ENCODE measurements around the gene ADGRL4.
"Not testable (repeated sequence)": the region's sequence is repeated elsewhere in the genome, so short reads cannot be mapped to it uniquely, and the experiment has no call there.

Gene ADGRL4

GRCh38 chr1:78918157-78918556, 88.4 kb downstream of the ADGRL4 start:
- no peak for DNase-seq (ENCODE audit: low spot score)

GRCh38 chr1:78916986-78917385, 89.5 kb downstream of the ADGRL4 start:
- no peak for DNase-seq (ENCODE audit: low spot score)

GRCh38 chr1:78913950-78914349, 92.6 kb downstream of the ADGRL4 start:
- DNase-seq (ENCODE audit: low spot score), result no peak

GRCh38 chr1:78911956-78912880, 94.3 kb downstream of the ADGRL4 start:
- DNase-seq (ENCODE audit: low spot score), result no peak

DNA sequence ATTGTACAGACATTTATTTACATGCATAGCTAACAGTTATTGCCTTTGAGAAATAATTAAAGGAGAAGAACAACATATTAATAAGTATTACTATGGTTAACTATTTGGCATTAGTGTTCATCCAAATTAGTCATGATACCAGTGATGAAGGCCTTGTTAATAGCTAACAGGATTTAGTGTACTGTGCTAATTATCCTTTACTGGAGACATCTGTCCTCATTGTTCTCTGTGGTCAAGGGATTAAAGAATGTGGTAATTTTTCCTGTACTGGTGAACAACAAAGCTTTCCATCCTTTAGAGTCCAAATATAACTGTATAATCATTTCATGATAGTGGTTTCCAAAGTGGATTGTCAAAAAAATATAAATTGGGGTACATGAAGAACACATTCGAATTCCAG, 103.9 kb downstream of the ADGRL4 start:
- no peak for DNase-seq (ENCODE audit: low spot score)

GRCh38 chr1:78894811-78895210, 111.7 kb downstream of the ADGRL4 start:
- no peak for DNase-seq (ENCODE audit: low spot score)

GRCh38 chr1:78892260-78892840, 114.2 kb downstream of the ADGRL4 start:
- no peak for DNase-seq (ENCODE audit: low spot score)

DNA sequence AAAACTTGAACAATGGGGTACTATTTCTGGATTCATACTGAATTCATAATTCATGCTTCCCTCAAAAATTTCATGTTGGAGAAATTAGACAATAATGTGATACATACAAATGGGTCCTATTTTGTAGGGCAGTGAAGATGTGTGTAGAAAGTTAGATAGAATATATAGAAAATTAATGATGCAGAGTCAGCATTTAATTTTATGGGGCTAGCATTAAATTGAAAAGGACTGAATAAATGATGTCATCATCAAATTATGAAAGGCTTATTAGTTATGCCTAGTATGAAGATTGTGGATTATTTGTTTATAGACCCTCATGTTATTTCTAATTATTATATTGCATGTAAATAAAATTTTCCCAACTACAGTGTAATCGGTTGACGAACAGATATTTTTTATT, 119.1 kb downstream of the ADGRL4 start:
- no peak for DNase-seq (ENCODE audit: low spot score)

- no peak for DNase-seq (ENCODE audit: low spot score)
Observed at GRCh38 chr1:78884685-78885452, 121.7 kb downstream of the ADGRL4 start.

GRCh38 chr1:78880223-78880622, 126.3 kb downstream of the ADGRL4 start:
- no peak for DNase-seq (ENCODE audit: low spot score)

- DNase-seq (ENCODE audit: low spot score), result not testable (repeated sequence)
Observed at GRCh38 chr1:78875986-78876385, 130.5 kb downstream of the ADGRL4 start.

GRCh38 chr1:78872801-78873200, 133.7 kb downstream of the ADGRL4 start:
- not testable (repeated sequence) for DNase-seq (ENCODE audit: low spot score)

DNA sequence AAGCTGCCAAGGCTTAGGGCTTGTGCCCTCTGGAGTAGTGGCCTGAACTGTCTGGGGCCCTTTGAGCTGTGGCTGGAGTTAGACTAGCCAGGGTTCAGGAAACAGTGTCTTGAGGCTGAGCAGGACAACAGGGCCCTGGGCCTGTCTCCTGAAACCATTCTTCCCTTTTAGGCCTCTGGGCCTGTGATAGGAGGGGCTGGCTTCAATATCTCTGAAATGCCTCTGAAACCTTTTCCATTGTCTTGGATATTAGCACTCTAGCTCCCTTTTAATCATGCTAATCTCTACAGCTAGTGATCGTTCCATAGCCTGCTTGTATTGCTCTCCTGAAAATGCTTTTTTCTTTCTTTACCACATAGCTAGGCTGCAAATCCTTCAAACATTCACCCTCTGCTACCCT, 135.3 kb downstream of the ADGRL4 start:
- no peak for DNase-seq (ENCODE audit: low spot score)

DNA sequence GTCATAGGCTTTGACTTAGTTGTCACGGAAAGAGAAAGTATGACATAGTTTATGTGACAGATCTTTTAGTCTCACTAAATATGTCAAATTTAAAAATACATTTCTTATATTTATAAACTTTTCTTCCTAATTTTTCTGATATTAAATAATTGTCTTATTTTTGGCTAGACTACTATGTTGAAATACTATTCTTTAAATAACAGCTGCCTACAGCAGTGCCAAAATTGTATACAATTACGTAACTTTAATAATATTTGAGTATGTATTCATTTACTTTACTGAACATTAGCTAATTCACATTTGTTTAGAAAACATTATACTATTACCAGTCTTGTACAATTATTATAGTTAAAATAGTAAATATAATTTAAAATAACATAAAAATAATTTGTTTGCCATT, 137.4 kb downstream of the ADGRL4 start:
- DNase-seq (ENCODE audit: low spot score), result no peak

DNA sequence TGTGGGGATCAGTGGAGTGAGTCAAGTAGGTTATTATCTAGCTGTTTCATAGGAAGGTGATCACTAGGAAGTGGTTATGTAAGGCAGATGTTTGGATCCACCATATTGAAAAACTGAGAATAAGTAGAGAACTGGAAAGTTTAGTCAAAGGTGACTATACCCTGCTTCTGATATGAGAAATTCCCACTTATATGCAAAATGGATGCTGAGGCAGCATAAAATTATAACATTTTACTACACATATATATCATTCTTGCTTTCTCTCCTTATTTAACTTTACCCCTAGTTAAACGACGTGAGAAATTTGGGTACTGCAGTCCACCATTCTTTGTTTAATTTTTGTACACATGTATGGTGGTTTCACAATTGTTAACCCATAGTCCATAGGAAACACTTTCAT, 142.4 kb downstream of the ADGRL4 start:
- DNase-seq (ENCODE audit: low spot score), result no peak

DNA sequence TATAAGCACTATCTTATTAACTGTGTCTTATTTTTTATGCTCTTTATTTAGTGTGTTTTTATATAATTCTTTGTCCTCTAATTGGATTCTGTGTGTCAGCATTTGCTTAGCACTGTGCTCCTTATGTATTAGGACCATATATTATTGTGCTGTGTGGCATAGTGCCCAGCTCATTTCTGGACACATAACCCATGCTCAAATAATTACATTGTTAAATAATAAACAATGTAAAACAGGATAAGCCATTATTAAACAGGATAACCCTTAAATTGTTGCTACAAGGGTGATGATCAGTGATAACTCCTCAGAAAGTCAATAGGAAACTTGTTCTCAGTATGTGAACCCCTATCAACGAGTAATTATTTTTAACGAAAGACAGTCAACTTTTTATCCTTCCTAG, 150.4 kb downstream of the ADGRL4 start:
- no peak for DNase-seq (ENCODE audit: low spot score)

DNA sequence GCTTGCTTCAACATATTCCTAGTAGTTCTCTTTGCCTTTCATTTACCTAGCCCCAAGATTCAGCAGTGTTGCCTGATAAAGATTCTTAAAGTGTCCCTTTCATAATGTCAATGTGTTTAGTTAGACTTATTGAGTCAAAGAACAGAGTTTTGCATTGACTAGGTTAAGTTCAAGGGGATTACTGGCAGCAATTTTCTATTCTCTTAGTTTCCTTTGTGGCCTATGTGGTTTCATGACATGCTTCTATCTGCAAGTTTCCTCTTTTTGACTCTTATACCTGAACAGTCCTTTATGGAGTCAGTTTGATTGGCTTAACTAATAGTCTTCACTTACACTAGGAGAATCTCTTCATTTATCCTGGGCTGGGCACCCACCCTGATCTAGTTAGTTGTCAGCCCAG, 151.3 kb downstream of the ADGRL4 start:
- no peak for DNase-seq (ENCODE audit: low spot score)

- DNase-seq (ENCODE audit: low spot score), result no peak
Observed at GRCh38 chr1:78854556-78854955, 152.0 kb downstream of the ADGRL4 start.

GRCh38 chr1:78843546-78843945, 163.0 kb downstream of the ADGRL4 start:
- DNase-seq (ENCODE audit: low spot score), result no peak

- DNase-seq (ENCODE audit: low spot score), result no peak
Observed at GRCh38 chr1:78843111-78843510, 163.4 kb downstream of the ADGRL4 start.

GRCh38 chr1:78840453-78841271, 165.9 kb downstream of the ADGRL4 start:
- DNase-seq (ENCODE audit: low spot score), result no peak
